ENCODE measurements around the gene MYT1.

MYT1 gene

GRCh38 chr20:64217539-64218221, 53.4 kb downstream of the MYT1 start:
- TF ChIP-seq EZH2phosphoT487 (IDR thresholded peaks at IDR 0.05; ENCODE audit: low read length), result no peak
- TF ChIP-seq CTCF (IDR thresholded peaks at IDR 0.05; ENCODE audit: low read length), result no peak
- TF ChIP-seq EZH2 (optimal IDR thresholded peaks at IDR 0.05; ENCODE audit: low read depth, low read length), result no peak
- H3K27ac ChIP-seq (ENCODE audit: low read length), result no peak overlapping the region

GRCh38 chr20:64219202-64219601, 55.0 kb downstream of the MYT1 start:
- Histone ChIP-seq H3K79me2 (ENCODE audit: low read length) (no peaks in the 10 kb centered on the region), H3F3A (ENCODE audit: insufficient read depth, low read length) (no peaks in the 10 kb centered on the region), H3K9me3 (replicated peaks; ENCODE audit: insufficient read depth, low read length) (no peaks in the 10 kb centered on the region), H4K20me1 (ENCODE audit: insufficient read depth, low read length) (no peaks in the 10 kb centered on the region), H3K4me3 (ENCODE audit: low read length) (no peak overlapping the region), H3K4me2 (ENCODE audit: low read depth, low read length) (no peak overlapping the region), H3K9me2 (replicated peaks; ENCODE audit: insufficient read depth, low read length) (no peaks in the 10 kb centered on the region), H3K9ac (ENCODE audit: low read length) (no peak overlapping the region), H3K4me1 (ENCODE audit: low read length) (peaks cover 7% of the 10 kb centered on the region; the same call in 1 of the 2 replicates), H3K27ac (ENCODE audit: low read length) (no peak overlapping the region), H2AFZ (ENCODE audit: low read length) (no peak overlapping the region), H3K27me3 (replicated peaks; ENCODE audit: insufficient read depth, low read length) (peaks cover 100% of the 10 kb centered on the region), H3K36me3 (replicated peaks; ENCODE audit: insufficient read depth, low read length) (no peaks in the 10 kb centered on the region)
- no peak for TF ChIP-seq CTCF (IDR thresholded peaks at IDR 0.05; ENCODE audit: low read length)
- no peak for TF ChIP-seq EZH2phosphoT487 (IDR thresholded peaks at IDR 0.05; ENCODE audit: low read length)
- TF ChIP-seq EZH2 (optimal IDR thresholded peaks at IDR 0.05; ENCODE audit: low read depth, low read length), result no peak
- DNase-seq, result peak; percentile 12

More at GRCh38 chr20:64217539-64218221, 53.4 kb downstream of the MYT1 start:
- Histone ChIP-seq H3K4me1 (ENCODE audit: low read length) (peaks cover 7% of the 10 kb centered on the region; the same call in 1 of the 2 replicates), H3K4me3 (ENCODE audit: low read length) (no peak overlapping the region), H3F3A (ENCODE audit: insufficient read depth, low read length) (no peaks in the 10 kb centered on the region), H3K36me3 (replicated peaks; ENCODE audit: insufficient read depth, low read length) (no peaks in the 10 kb centered on the region), H3K9ac (ENCODE audit: low read length) (no peak overlapping the region), H3K4me2 (ENCODE audit: low read depth, low read length) (no peak overlapping the region), H3K9me2 (replicated peaks; ENCODE audit: insufficient read depth, low read length) (no peaks in the 10 kb centered on the region), H3K9me3 (replicated peaks; ENCODE audit: insufficient read depth, low read length) (no peaks in the 10 kb centered on the region), H2AFZ (ENCODE audit: low read length) (no peak overlapping the region), H3K79me2 (ENCODE audit: low read length) (no peaks in the 10 kb centered on the region), H3K27me3 (replicated peaks; ENCODE audit: insufficient read depth, low read length) (peaks cover 100% of the 10 kb centered on the region), H4K20me1 (ENCODE audit: insufficient read depth, low read length) (no peaks in the 10 kb centered on the region)
- no peak for DNase-seq

- no peaks in the 10 kb centered on the region for H3K9me2 ChIP-seq (replicated peaks; ENCODE audit: insufficient read depth, low read length)
- H4K20me1 ChIP-seq (ENCODE audit: insufficient read depth, low read length), result no peaks in the 10 kb centered on the region
- no peak overlapping the region for H3K4me3 ChIP-seq (ENCODE audit: low read length)
- no peak overlapping the region for H3K9ac ChIP-seq (ENCODE audit: low read length)
- DNase-seq, result no peak
- TF ChIP-seq CTCF (IDR thresholded peaks at IDR 0.05; ENCODE audit: low read length) (no peak), EZH2 (optimal IDR thresholded peaks at IDR 0.05; ENCODE audit: low read depth, low read length) (no peak), EZH2phosphoT487 (IDR thresholded peaks at IDR 0.05; ENCODE audit: low read length) (0 out of 2 replicates have a peak, but pooled peaks have one; percentile 47)
- H3K4me2 ChIP-seq (ENCODE audit: low read depth, low read length), result no peak overlapping the region
- no peaks in the 10 kb centered on the region for H3F3A ChIP-seq (ENCODE audit: insufficient read depth, low read length)
- no peak overlapping the region for H2AFZ ChIP-seq (ENCODE audit: low read length)
- no peaks in the 10 kb centered on the region for H3K9me3 ChIP-seq (replicated peaks; ENCODE audit: insufficient read depth, low read length)
- peaks cover 100% of the 10 kb centered on the region for H3K27me3 ChIP-seq (replicated peaks; ENCODE audit: insufficient read depth, low read length)
- no peak overlapping the region for H3K27ac ChIP-seq (ENCODE audit: low read length)
- H3K79me2 ChIP-seq (ENCODE audit: low read length), result no peaks in the 10 kb centered on the region
- peaks cover 7% of the 10 kb centered on the region; the same call in 1 of the 2 replicates for H3K4me1 ChIP-seq (ENCODE audit: low read length)
- no peaks in the 10 kb centered on the region for H3K36me3 ChIP-seq (replicated peaks; ENCODE audit: insufficient read depth, low read length)
Measured at GRCh38 chr20:64219730-64220129, 55.5 kb downstream of the MYT1 start.
